HepG2 (cell line): ENCODE data around the gene BTG2. TPM values are rescaled to one million over a fixed set of nuclear protein-coding genes. Genes with fewer than 3 reads are reported as not detected.
A peak's percentile ranks its signal among the peaks of the same experiment; 100 is the strongest.

Experiments used
- ATAC-seq: fragments of 200-7000 bp; cut with Tn5 transposase; 3 replicates; pipeline ENCODE4 v1.9.1; 2020; ENCODE audit warnings: mild to moderate bottlenecking, moderate library complexity
- BruUV-seq: library from RNA; stranded (reverse); fragments of 400-500 nt; replicated peaks from 2 replicates; lab custom pipeline; 2021; lab: Mats Ljungman, UMichigan
- CTCF ChIA-PET: fragments of 300-600 bp; formaldehyde crosslinking; extraction: SDS; loops from one replicate; lab custom pipeline; 2021; ENCODE audit warnings: low total read pairs, inconsistent platforms, low intra/inter-chr PET ratio; lab: Yijun Ruan, JAX
- POLR2A ChIA-PET: fragments of 350-600 bp; sonication (Branson Sonifier 250); formaldehyde crosslinking; loops from one replicate; lab custom pipeline; 2020; ENCODE audit warnings: antibody characterized with exemption, inconsistent platforms; lab: Yijun Ruan, JAX
- DNase-seq: peaks from one replicate; pipeline ENCODE4 v3.0.0-alpha.2; 2015; ENCODE audit warnings: low spot score
- FAIRE-seq: peaks from 3 replicates; lab custom pipeline; 2011; peaks lifted over from hg19 to GRCh38; lab: Jason Lieb, UNC
- H2AFZ ChIP-seq: one replicate; pipeline ENCODE4 v1.6.1; 2011; ENCODE audit warnings: low read length, inconsistent platforms
- H3K27ac ChIP-seq: fragments of 300-600 bp; 3 replicates; pipeline ENCODE4 v1.8.0; 2011; ENCODE audit warnings: mixed run types, mild to moderate bottlenecking, mixed read lengths, low read length, inconsistent platforms; ENCODE audit not compliant: insufficient read depth; ENCODE audit errors: extremely low read length
- H3K27me3 ChIP-seq, 2 experiments: fragments of 200-600 bp in 1 of 2; 2 replicates in 1 of 2; 3 replicates in 1 of 2; pipeline versions ENCODE4 v1.6.0 to v1.8.0; 2011; ENCODE audit warnings: low read length in 2 of 2, mild to moderate bottlenecking in 2 of 2, moderate library complexity in 2 of 2, inconsistent platforms in 1 of 2; ENCODE audit not compliant: insufficient read depth in 2 of 2, control insufficient read depth in 1 of 2
- H3K36me3 ChIP-seq, 2 experiments: fragments of 200-600 bp in 1 of 2; replicated peaks in 1 of 2; 2 replicates in 1 of 2; 3 replicates in 1 of 2; pipeline versions ENCODE4 v1.5.1 to v1.8.0; 2011; ENCODE audit warnings: low read length in 2 of 2, inconsistent platforms in 1 of 2; ENCODE audit not compliant: insufficient read depth in 2 of 2, control insufficient read depth in 1 of 2
- H3K4me1 ChIP-seq: 2 replicates; pipeline ENCODE4 v1.5.1; 2012; ENCODE audit warnings: low read length, inconsistent platforms; ENCODE audit not compliant: insufficient read depth
- H3K4me2 ChIP-seq: 2 replicates; pipeline ENCODE4 v1.6.0; 2011; ENCODE audit warnings: low read depth, low read length, inconsistent platforms
- H3K4me3 ChIP-seq, 3 experiments: fragments of 200-600 bp in 1 of 3; sonication (generic), shearing (Covaris generic) in 1 of 3; replicated peaks in 1 of 3; 2 replicates each; pipeline ENCODE4 v1.5.1; 2011 to 2016; ENCODE audit warnings: low read length in 3 of 3, inconsistent platforms in 2 of 3, low read depth in 2 of 3, mild to moderate bottlenecking in 2 of 3, control low read depth in 1 of 3, mixed read lengths in 1 of 3; ENCODE audit not compliant: insufficient read depth in 1 of 3
- H3K79me2 ChIP-seq: one replicate; pipeline ENCODE4 v1.6.1; 2011; ENCODE audit warnings: low read length, inconsistent platforms; ENCODE audit not compliant: insufficient read depth
- H3K9ac ChIP-seq: 2 replicates; pipeline ENCODE4 v1.6.0; 2011; ENCODE audit warnings: mild to moderate bottlenecking, low read depth, low read length, inconsistent platforms; ENCODE audit not compliant: insufficient read depth
- H3K9me3 ChIP-seq: 2 replicates; pipeline ENCODE4 v1.5.1; 2012; ENCODE audit warnings: mild to moderate bottlenecking, low read length
- H4K20me1 ChIP-seq: 2 replicates; pipeline ENCODE4 v1.6.0; 2011; ENCODE audit warnings: inconsistent platforms, mild to moderate bottlenecking, low read length, moderate library complexity; ENCODE audit not compliant: insufficient read depth
- HHEX ChIP-seq: IDR thresholded peaks from 2 replicates; pipeline ENCODE4 v1.6.1; 2016; ENCODE audit warnings: control low read depth
- NR2C2 ChIP-seq: sonication (generic); formaldehyde crosslinking; IDR thresholded peaks from 2 replicates; pipeline ENCODE4 v1.4.0; 2020; ENCODE audit warnings: missing genetic modification reagents, mild to moderate bottlenecking, moderate library complexity, borderline replicate concordance
- XRCC5 ChIP-seq: fragments of 200-400 bp; formaldehyde crosslinking; optimal IDR thresholded peaks from 2 replicates; pipeline ENCODE3; 2017; ENCODE audit warnings: mild to moderate bottlenecking, low read length
- ZFX ChIP-seq: sonication (generic); formaldehyde crosslinking; IDR thresholded peaks from 2 replicates; pipeline ENCODE4 v1.4.0; 2020; ENCODE audit warnings: mild to moderate bottlenecking, low read depth, missing genetic modification reagents, moderate library complexity
- ZMYM4 ChIP-seq: sonication (generic); formaldehyde crosslinking; IDR thresholded peaks from 2 replicates; pipeline ENCODE4 v1.8.1; 2023; ENCODE audit warnings: mild to moderate bottlenecking, missing genetic modification reagents
- ZNF292 ChIP-seq: sonication (generic); formaldehyde crosslinking; IDR thresholded peaks from 2 replicates; pipeline ENCODE4 v1.8.1; 2022; ENCODE audit warnings: mild to moderate bottlenecking, low read depth, missing genetic modification reagents, borderline replicate concordance
- ZNF44 ChIP-seq: sonication (generic); formaldehyde crosslinking; IDR thresholded peaks from 2 replicates; pipeline ENCODE4 v1.5.1; 2020; ENCODE audit warnings: mild to moderate bottlenecking, missing genetic modification reagents
- ZNF629 ChIP-seq: sonication (generic); formaldehyde crosslinking; conservative IDR thresholded peaks from 2 replicates; pipeline ENCODE4 v1.5.0; 2020; ENCODE audit warnings: missing genetic modification reagents
- ZNF792 ChIP-seq: IDR thresholded peaks from 2 replicates; pipeline ENCODE4 v1.6.1; 2016
- ZZZ3 ChIP-seq: sonication (generic); formaldehyde crosslinking; IDR thresholded peaks from 2 replicates; pipeline ENCODE4 v1.4.0; 2020; ENCODE audit warnings: missing genetic modification reagents, mild to moderate bottlenecking, borderline replicate concordance
- WGBS: methylation state at CpG from one replicate; pipeline ENCODE4 v1.1.6; 2017; ENCODE audit warnings: low lambda C conversion rate; 5-methylcytosine and 5-hydroxymethylcytosine counted together
- in situ Hi-C: cut with HindIII; loops from 2 replicates; pipeline ENCODE4 v1.10.0; 2017; ENCODE audit warnings: low pct_unique_long_range_greater_than_20kb; ENCODE audit not compliant: extremely low pct_ligation_motif_present
- intact Hi-C: fragments of 100-400 bp; cut with micrococcal nuclease; formaldehyde crosslinking; loops from one replicate; pipeline ENCODE4 v1.10.0; 2022; ENCODE audit not compliant: unreplicated experiment
- polyA plus RNA-seq, 8 experiments: library from polyadenylated mRNA; depleted of rRNA in 3 of 8; stranded (reverse) in 7 of 8; unstranded in 1 of 8; fragments of >200 nt; fragmentation: Illumina TruSeq in 4 of 8; extraction: Trizol in 4 of 8; gene quantifications; 2 replicates each; pipeline versions ENCODE4 v1.2.1 to v1.2.3, GENCODE V29; 2011 to 2016; ENCODE audit warnings: low read depth in 4 of 8, missing spikeins in 1 of 8, mixed read lengths in 1 of 8; ENCODE audit not compliant: insufficient read depth in 1 of 8
- total RNA-seq, 5 experiments: library from RNA; depleted of rRNA; stranded (reverse); fragments of >200 nt; fragmentation: Illumina TruSeq; extraction: Trizol; gene quantifications; 2 replicates each; pipeline ENCODE4 v1.2.3, GENCODE V29; 2016; ENCODE audit warnings: low read depth in 1 of 5

Gene BTG2
- total and polyA plus RNA-seq, 2 of the 13 experiments (the other 11 are each of a cell fraction or from before 2014, with no cell fraction given), result 13.6 to 18.3 TPM

- TF ChIP-seq ZMYM4 (CRISPR knock-in tag) (0 out of 2 replicates have a peak, but pooled peaks have one; percentile 21), ZNF292 (0 out of 2 replicates have a peak, but pooled peaks have one; percentile 48), ZNF44 (CRISPR knock-in tag) (no peak), ZFX (0 out of 2 replicates have a peak, but pooled peaks have one; percentile 8), ZNF792 (CRISPR knock-in tag) (no peak), XRCC5 (peak; percentile 42), HHEX (no peak), ZNF629 (CRISPR knock-in tag) (peak; percentile 55)
Observed at GRCh38 chr1:203282720-203283542, 22.4 kb upstream of the BTG2 start (continued).

DNA sequence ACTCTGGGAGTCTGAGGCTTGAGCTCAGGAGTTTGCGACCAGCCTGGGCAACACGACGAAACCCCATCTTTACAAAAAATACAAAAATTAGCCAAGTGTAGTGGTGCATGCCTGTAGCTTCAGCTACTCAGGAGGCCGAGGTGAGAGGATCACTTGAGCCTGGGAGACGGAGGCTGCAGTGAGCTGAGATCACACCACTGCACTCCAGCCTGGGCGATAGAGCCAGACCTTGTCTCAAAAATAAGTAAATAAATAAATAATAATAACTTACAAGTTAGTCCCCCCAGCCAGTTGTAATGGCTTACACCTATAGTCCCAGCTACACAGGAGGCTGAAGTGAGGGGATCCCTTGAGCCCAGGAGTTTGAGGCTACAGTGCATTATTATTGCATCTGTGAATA, 21.7 kb upstream of the BTG2 start:
- H3K36me3 ChIP-seq, result no peaks in the 10 kb centered on the region
- ATAC-seq, result no peak
- no peak for DNase-seq
- no peak overlapping the region for H3K4me3 ChIP-seq
- no TSS peak for BruUV-seq
- CTCF ChIA-PET, result no interaction called here
- peaks cover 20% of the 10 kb centered on the region for H3K4me1 ChIP-seq
- H3K27ac ChIP-seq, result no peak overlapping the region
- no peak overlapping the region for H3K4me2 ChIP-seq
- no peaks in the 10 kb centered on the region for H3K79me2 ChIP-seq
- in situ Hi-C loops, result no loop called here
- no peak overlapping the region for H3K9ac ChIP-seq
- no peaks in the 10 kb centered on the region for H4K20me1 ChIP-seq
- intact Hi-C loops, result no loop called here
- H3K27me3 ChIP-seq, result peaks cover 0 to 45% of the 10 kb centered on the region in 2 experiments
- WGBS, result 78% methylated on average over 6 of the region's 6 CpGs
- no peak overlapping the region for H2AFZ ChIP-seq
- H3K9me3 ChIP-seq, result no peaks in the 10 kb centered on the region
- POLR2A ChIA-PET, result interaction anchor here (2.3 kb wide), 1 partner anchor 22 kb away, joined by 11 read pairs; the partner anchor contains the start of gene BTG2
- TF ChIP-seq ZZZ3 (CRISPR knock-in tag), result no peak
- no peak for TF ChIP-seq NR2C2
- FAIRE-seq, result no peak
